Transverse colon (tissue), 3 donors: ENCODE data around the gene METTL1.

ENCODE experiments used
- EP300 ChIP-seq: sonication (generic); formaldehyde crosslinking; IDR thresholded peaks from one replicate; pipeline ENCODE4 v1.6.1; 2017; ENCODE audit warnings: antibody characterized with exemption, low read depth
- POLR2A ChIP-seq: fragments of 450-650 bp; IDR thresholded peaks from one replicate; pipeline ENCODE4 v1.6.1; 2016; ENCODE audit warnings: antibody characterized with exemption, mild to moderate bottlenecking, moderate library complexity
- TF ChIP-seq, protein P1 (sequence below), 5 experiments: fragments of 200-600 bp in 3 of 5; fragments of 450-650 bp in 2 of 5; sonication (generic) in 3 of 5; IDR thresholded peaks; 1 replicate in 2 of 5; 2 replicates in 3 of 5; pipeline ENCODE4 v1.5.1; 2016 to 2017; ENCODE audit warnings: antibody characterized with exemption in 5 of 5, inconsistent platforms in 3 of 5, mild to moderate bottlenecking in 2 of 5, moderate library complexity in 1 of 5

DNA sequence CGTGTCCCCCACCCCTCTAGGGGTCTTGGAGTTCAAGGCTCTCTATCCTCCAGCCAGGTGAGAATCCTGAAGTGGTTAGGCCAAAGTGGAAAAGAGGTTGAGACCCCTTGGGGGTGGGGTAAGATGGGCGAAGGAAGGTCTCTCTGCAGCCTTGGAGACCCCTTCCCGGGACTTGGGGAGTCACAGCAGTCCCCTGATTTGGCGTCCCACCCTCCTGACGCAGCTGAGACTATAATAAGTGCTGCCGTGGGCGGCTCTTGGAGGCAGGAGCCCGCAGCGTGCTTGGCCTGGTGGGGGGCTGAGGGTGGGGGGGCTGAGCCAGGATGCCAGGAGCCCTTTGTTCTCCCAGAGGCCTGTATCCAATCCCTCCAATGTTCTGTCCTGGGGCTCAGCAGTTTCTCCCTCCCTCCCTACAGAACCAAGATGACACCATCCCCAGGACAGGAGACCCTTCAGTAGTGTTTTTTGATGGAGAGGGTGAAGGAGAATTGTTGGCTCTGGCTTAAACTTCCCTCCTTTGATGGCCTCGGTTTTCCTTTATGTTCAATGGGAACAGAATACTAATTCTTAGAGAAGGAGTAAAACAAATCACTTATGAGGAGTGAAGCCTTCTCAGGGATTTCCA lies 31.9 kb downstream of the METTL1 start:
- TF ChIP-seq POLR2A (no peak), EP300 (no peak)
- TF ChIP-seq, protein P1, sequence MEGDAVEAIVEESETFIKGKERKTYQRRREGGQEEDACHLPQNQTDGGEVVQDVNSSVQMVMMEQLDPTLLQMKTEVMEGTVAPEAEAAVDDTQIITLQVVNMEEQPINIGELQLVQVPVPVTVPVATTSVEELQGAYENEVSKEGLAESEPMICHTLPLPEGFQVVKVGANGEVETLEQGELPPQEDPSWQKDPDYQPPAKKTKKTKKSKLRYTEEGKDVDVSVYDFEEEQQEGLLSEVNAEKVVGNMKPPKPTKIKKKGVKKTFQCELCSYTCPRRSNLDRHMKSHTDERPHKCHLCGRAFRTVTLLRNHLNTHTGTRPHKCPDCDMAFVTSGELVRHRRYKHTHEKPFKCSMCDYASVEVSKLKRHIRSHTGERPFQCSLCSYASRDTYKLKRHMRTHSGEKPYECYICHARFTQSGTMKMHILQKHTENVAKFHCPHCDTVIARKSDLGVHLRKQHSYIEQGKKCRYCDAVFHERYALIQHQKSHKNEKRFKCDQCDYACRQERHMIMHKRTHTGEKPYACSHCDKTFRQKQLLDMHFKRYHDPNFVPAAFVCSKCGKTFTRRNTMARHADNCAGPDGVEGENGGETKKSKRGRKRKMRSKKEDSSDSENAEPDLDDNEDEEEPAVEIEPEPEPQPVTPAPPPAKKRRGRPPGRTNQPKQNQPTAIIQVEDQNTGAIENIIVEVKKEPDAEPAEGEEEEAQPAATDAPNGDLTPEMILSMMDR (IDR thresholded peaks at IDR 0.05): no peak
